WERI-Rb-1 (cell line): Measurements from ENCODE around the gene ZNF536.
A peak's percentile ranks its signal among the peaks of the same experiment; 100 is the strongest.
"Not testable (repeated sequence)": the region's sequence is repeated elsewhere in the genome, so short reads cannot be mapped to it uniquely, and the experiment has no call there.

Source experiments
- DNase-seq: peaks from one replicate; pipeline ENCODE4 v3.0.0-alpha.2; 2020
- H3K27ac ChIP-seq: fragments of 250-450 bp; sonication (Bioruptor Pico); 2 replicates; pipeline ENCODE4 v1.5.1; 2020; ENCODE audit warnings: mild to moderate bottlenecking, moderate library complexity
- H3K27me3 ChIP-seq: fragments of 250-450 bp; sonication (Bioruptor Pico); 2 replicates; pipeline ENCODE4 v1.5.1; 2021; ENCODE audit warnings: mild to moderate bottlenecking, low read depth, moderate library complexity; ENCODE audit not compliant: insufficient read depth, severe bottlenecking
- H3K36me3 ChIP-seq: fragments of 250-450 bp; sonication (Bioruptor Pico); 2 replicates; pipeline ENCODE4 v1.5.1; 2020; ENCODE audit warnings: mild to moderate bottlenecking, moderate library complexity
- H3K4me3 ChIP-seq: 2 replicates; pipeline ENCODE4 v1.5.1; 2011; ENCODE audit warnings: low read depth, mild to moderate bottlenecking, control low read depth, low read length
- H3K9me3 ChIP-seq: fragments of 250-450 bp; sonication (Bioruptor Pico); 2 replicates; pipeline ENCODE4 v1.5.1; 2021; ENCODE audit warnings: mild to moderate bottlenecking, moderate library complexity; ENCODE audit not compliant: severe bottlenecking
- CTCF ChIP-seq: IDR thresholded peaks from 2 replicates; pipeline ENCODE4 v1.5.1; 2011; ENCODE audit warnings: low read depth, mild to moderate bottlenecking, control low read depth, inconsistent platforms, low read length

The ZNF536 gene

GRCh38 chr19:30344446-30345425 is 27.4 kb upstream of the ZNF536 start:
- Histone ChIP-seq H3K36me3 (no peaks in the 10 kb centered on the region), H3K4me3 (no peak overlapping the region), H3K27me3 (no peaks in the 10 kb centered on the region), H3K9me3 (no peaks in the 10 kb centered on the region), H3K27ac (no peak overlapping the region)
- DNase-seq = no peak
- no peak for TF ChIP-seq CTCF

- no peaks in the 10 kb centered on the region for H3K36me3 ChIP-seq
- no peak for TF ChIP-seq CTCF
- H3K27ac ChIP-seq = no peak overlapping the region
- DNase-seq = no peak
- H3K4me3 ChIP-seq = no peak overlapping the region
- no peaks in the 10 kb centered on the region for H3K9me3 ChIP-seq
- no peaks in the 10 kb centered on the region for H3K27me3 ChIP-seq
Observed at GRCh38 chr19:30345686-30346085, 26.5 kb upstream of the ZNF536 start.

- DNase-seq = not testable (repeated sequence)
Observed at GRCh38 chr19:30346468-30346867, 25.7 kb upstream of the ZNF536 start.

GRCh38 chr19:30349131-30349730 is 23.0 kb upstream of the ZNF536 start:
- no peak for TF ChIP-seq CTCF
- Histone ChIP-seq H3K4me3 (no peak overlapping the region), H3K36me3 (no peaks in the 10 kb centered on the region), H3K27me3 (no peaks in the 10 kb centered on the region), H3K27ac (no peak overlapping the region), H3K9me3 (no peaks in the 10 kb centered on the region)
- DNase-seq = no peak

More at GRCh38 chr19:30346468-30346867, 25.7 kb upstream of the ZNF536 start:
- H3K9me3 ChIP-seq, H3K4me3 ChIP-seq, H3K27me3 ChIP-seq, H3K36me3 ChIP-seq, H3K27ac ChIP-seq: not testable (repeated sequence)

GRCh38 chr19:30350692-30351663 is 21.2 kb upstream of the ZNF536 start:
- H3K9me3 ChIP-seq = no peaks in the 10 kb centered on the region
- H3K27me3 ChIP-seq = no peaks in the 10 kb centered on the region
- peak overlapping the region; percentile 42 for H3K4me3 ChIP-seq
- peak overlapping the region; percentile 79 for H3K27ac ChIP-seq
- TF ChIP-seq CTCF = no peak
- no peaks in the 10 kb centered on the region for H3K36me3 ChIP-seq
- DNase-seq = no peak
